Prostate gland (tissue), 2 donors: ENCODE results near the gene AGBL4. TPM values are rescaled to one million over a fixed set of nuclear protein-coding genes. Genes with fewer than 3 reads are reported as not detected.

ENCODE experiments used
- DNase-seq: peaks from one replicate; pipeline ENCODE4 v3.0.0-alpha.2; 2019; ENCODE audit warnings: low spot score
- H3K27ac ChIP-seq, 2 donors: fragments of 200-600 bp; sonication (generic); 2 replicates each; pipeline ENCODE4 v1.5.1; 2017 to 2019
- H3K27me3 ChIP-seq: fragments of 200-600 bp; sonication (generic); replicated peaks from 2 replicates; pipeline ENCODE4 v1.5.1; 2019; ENCODE audit not compliant: insufficient read depth
- H3K36me3 ChIP-seq, 2 donors: fragments of 200-600 bp; sonication (generic); 1 replicate in 1 of 2; 2 replicates in 1 of 2; pipeline versions ENCODE4 v1.5.1 to v1.8.1; 2017 to 2019
- H3K4me1 ChIP-seq: fragments of 200-600 bp; sonication (generic); replicated peaks from 2 replicates; pipeline ENCODE4 v1.5.1; 2019
- H3K4me3 ChIP-seq, 2 donors: fragments of 200-600 bp; sonication (generic); 2 replicates each; pipeline ENCODE4 v1.5.1; 2017 to 2019
- H3K9me3 ChIP-seq: fragments of 200-600 bp; sonication (generic); 2 replicates; pipeline ENCODE4 v1.5.1; 2017
- CTCF ChIP-seq, 4 experiments: fragments of 200-600 bp in 2 of 4; fragments of 450-650 bp in 2 of 4; sonication (generic) in 2 of 4; IDR thresholded peaks; 1 replicate in 3 of 4; 2 replicates in 1 of 4; pipeline ENCODE4 v1.5.1; 2016 to 2019; ENCODE audit warnings: antibody characterized with exemption in 4 of 4, mild to moderate bottlenecking in 2 of 4, moderate library complexity in 2 of 4
- POLR2A ChIP-seq: fragments of 450-650 bp; IDR thresholded peaks from one replicate; pipeline ENCODE4 v1.6.1; 2016; ENCODE audit warnings: antibody characterized with exemption, mild to moderate bottlenecking
- POLR2AphosphoS5 ChIP-seq: sonication (generic); formaldehyde crosslinking; IDR thresholded peaks from one replicate; pipeline ENCODE4 v1.6.1; 2017; ENCODE audit warnings: antibody characterized with exemption
- WGBS: methylation state at CpG from one replicate; pipeline ENCODE4 v1.1.5; 2018; 5-methylcytosine and 5-hydroxymethylcytosine counted together
- intact Hi-C: fragments of 100-400 bp; cut with DNase I; formaldehyde crosslinking; loops from one replicate; pipeline ENCODE4 v1.14.2; 2022
- total RNA-seq, 2 donors: library from RNA; depleted of rRNA; stranded (reverse); fragments of >200 nt; gene quantifications; one replicate each; pipeline ENCODE4 v1.1.0, GENCODE V29; 2016

AGBL4 gene
- total RNA-seq, 2 donors from 2014 or later, result 0.82 to 2.7 TPM

DNA sequence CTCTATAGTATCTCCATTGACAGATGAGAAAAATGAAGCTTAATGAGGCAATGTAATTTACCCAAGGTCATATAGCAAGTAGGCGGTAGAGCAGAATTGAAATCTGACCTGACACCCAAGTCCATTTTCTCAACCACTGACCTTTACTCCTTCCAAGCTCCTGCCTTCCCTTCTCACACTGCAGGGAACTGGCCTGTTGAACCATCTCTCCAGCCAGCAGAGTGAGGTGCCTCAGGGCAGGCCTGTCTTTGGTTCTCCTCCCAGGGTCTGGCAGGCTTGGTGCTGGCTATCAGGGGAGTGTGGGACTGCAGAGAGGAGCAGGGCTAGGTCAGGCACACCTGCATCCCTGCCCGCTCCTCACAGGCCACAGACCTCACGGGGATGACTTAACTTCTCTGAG lies 1373.9 kb downstream of the AGBL4 start:
- 92% methylated on average over 3 of the region's 3 CpGs for WGBS
- no peak for DNase-seq
- intact Hi-C loops, result loop anchor here (2.0 kb wide), 1 partner anchor 71 kb away; no protein-coding TSS in a partner anchor
- no peak overlapping the region for H3K4me3 ChIP-seq
- TF ChIP-seq CTCF (IDR thresholded peaks at IDR 0.05), result no peak
- no peak for TF ChIP-seq POLR2A
- TF ChIP-seq POLR2AphosphoS5, result no peak
- no peak overlapping the region for H3K27ac ChIP-seq
- no peaks in the 10 kb centered on the region for H3K27me3 ChIP-seq
- no peaks in the 10 kb centered on the region for H3K36me3 ChIP-seq
- H3K4me1 ChIP-seq, result no peaks in the 10 kb centered on the region
- H3K9me3 ChIP-seq, result no peaks in the 10 kb centered on the region

- DNase-seq, result no peak
- no peak overlapping the region for H3K4me3 ChIP-seq
- H3K27me3 ChIP-seq, result no peaks in the 10 kb centered on the region
- no peaks in the 10 kb centered on the region for H3K4me1 ChIP-seq
- TF ChIP-seq POLR2A (no peak), POLR2AphosphoS5 (no peak), CTCF (IDR thresholded peaks at IDR 0.05) (no peak)
- no peaks in the 10 kb centered on the region for H3K36me3 ChIP-seq
- intact Hi-C loops, result no loop called here
- H3K9me3 ChIP-seq, result no peaks in the 10 kb centered on the region
- H3K27ac ChIP-seq, result no peak overlapping the region
- 84% methylated on average over 4 of the region's 4 CpGs for whole genome bisulfite sequencing
Observed at GRCh38 chr1:48645883-48646282, 1377.9 kb downstream of the AGBL4 start.

GRCh38 chr1:48644905-48645605 lies 1378.7 kb downstream of the AGBL4 start:
- intact Hi-C loops, result no loop called here
- DNase-seq, result no peak

GRCh38 chr1:48644190-48644900 lies 1379.4 kb downstream of the AGBL4 start:
- Histone ChIP-seq H3K4me3 (no peak overlapping the region), H3K9me3 (no peaks in the 10 kb centered on the region), H3K36me3 (no peaks in the 10 kb centered on the region), H3K4me1 (no peaks in the 10 kb centered on the region), H3K27me3 (no peaks in the 10 kb centered on the region), H3K27ac (no peak overlapping the region)
- no peak for DNase-seq
- 88% methylated on average over 7 of the region's 7 CpGs for WGBS
- intact Hi-C loops, result no loop called here
- no peak for TF ChIP-seq POLR2A
- TF ChIP-seq POLR2AphosphoS5, result no peak
- no peak for TF ChIP-seq CTCF (IDR thresholded peaks at IDR 0.05)

More at GRCh38 chr1:48644905-48645605, 1378.7 kb downstream of the AGBL4 start:
- Histone ChIP-seq H3K4me1 (no peaks in the 10 kb centered on the region), H3K36me3 (no peaks in the 10 kb centered on the region), H3K27ac (no peak overlapping the region), H3K4me3 (no peak overlapping the region), H3K9me3 (no peaks in the 10 kb centered on the region), H3K27me3 (no peaks in the 10 kb centered on the region)
- TF ChIP-seq CTCF (IDR thresholded peaks at IDR 0.05) (no peak), POLR2AphosphoS5 (no peak), POLR2A (no peak)
- 60% methylated on average over 3 of the region's 3 CpGs for WGBS
